Stimulated activated CD8-positive, alpha-beta memory T cell treated with anti-CD3 and anti-CD28 coated beads, Interleukin-7, amount 100 ng/mL, for 24 hours (primary cell): Measurements from ENCODE around the gene CACNB2.

Experiments used
- DNase-seq: peaks from one replicate; pipeline ENCODE4 v3.0.0-alpha.2; 2020; ENCODE audit warnings: low read depth

CACNB2 gene

DNA sequence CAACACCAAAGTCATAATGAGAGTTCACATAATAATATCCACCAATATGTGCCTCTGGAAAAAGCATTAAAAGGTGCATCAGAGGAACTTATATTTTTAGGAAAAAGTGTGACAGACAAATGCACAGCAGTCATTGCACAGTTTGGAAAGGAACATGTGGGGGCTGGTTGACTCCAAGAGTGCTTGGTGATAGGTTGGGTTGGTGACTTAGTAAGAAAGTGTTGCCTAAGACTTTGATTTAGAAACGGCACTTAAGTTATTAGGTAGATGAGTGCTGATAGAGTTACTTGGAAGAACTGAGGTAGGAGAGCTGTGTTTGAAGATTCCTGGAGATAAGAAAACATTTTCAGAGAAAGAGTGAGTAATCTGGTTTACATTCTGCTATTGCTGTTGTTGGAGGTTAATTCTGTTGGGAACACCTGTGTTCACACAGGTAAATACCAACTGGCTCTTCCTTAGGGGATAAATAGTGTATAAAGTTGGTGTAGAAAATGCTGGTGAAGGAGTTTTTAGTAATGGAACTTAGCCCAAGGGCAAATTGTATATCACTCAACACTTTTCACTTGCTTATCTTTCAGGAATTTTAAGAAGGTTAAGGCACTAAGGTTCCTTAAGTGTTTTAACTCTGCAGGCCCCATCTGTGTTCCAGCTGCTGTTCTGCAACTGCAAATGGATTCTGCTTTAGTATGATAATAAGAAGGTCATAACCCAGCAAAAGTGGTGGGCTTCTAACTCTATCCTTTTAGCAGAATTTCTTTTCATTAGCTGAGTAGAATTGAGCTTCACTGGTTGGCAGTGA is 315.1 kb downstream of the CACNB2 start:
- DNase-seq: no peak

DNA sequence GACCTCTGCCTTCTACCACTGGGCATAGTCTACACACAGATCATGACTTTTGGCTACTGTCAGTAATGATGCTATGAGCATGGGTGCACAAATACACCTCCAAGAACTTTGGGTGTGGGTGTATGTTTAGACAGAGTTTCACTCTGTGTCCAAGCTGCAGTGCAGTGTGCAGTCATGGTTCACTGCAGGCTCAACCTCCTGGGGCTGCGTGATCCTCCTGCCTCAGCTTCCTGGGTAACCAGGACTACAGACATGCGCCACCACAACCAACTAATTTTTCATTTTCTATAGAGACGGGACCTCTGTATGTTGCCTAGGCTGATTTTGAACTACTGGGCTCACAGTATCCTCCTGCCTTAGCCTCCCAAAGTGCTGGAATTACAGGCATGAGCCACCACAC is 316.8 kb downstream of the CACNB2 start:
- DNase-seq: no peak

DNA sequence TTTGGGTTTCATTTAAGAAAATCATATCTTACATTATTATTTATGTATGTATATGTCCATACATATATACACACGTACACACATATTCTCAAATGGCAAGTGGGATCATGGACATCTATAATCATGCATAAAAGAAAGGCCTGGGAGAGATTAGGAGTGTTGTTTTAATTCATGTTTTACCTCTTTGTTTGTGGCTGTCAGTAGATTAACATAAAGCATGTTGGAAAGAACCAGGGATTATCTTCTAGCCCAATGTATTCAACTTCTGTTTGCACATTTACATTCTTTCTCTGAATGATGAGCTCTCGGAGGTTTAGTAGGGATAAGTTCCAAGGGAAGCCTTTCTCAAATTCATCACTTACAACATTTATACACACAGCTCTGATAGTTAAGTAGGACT is 319.8 kb downstream of the CACNB2 start:
- DNase-seq: no peak

DNA sequence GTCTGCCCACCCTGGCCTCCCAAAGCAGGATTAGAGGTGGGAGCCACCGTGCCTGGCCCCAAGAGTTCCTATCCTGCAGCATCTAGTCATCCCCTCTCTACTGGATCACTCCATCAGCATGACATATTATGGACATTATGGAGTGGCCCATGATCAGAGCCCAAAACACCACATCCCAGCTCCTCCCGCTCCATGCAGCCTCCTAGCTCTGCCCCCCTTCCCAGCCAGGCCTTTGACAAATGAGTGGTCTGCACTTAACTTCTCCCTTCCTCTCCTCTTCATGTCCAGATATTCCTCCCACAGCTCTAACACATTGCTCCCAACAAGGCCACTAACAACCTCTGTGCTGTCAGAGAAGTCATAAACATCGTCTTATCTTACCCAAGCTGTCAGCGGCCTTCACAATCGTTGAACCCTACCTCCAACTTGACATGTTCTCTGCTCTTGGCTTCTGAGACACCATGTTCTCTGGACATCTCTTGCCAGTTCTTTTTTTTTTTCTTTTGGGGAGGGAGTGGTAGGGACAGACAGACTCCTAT is 323.5 kb downstream of the CACNB2 start:
- no peak for DNase-seq

DNA sequence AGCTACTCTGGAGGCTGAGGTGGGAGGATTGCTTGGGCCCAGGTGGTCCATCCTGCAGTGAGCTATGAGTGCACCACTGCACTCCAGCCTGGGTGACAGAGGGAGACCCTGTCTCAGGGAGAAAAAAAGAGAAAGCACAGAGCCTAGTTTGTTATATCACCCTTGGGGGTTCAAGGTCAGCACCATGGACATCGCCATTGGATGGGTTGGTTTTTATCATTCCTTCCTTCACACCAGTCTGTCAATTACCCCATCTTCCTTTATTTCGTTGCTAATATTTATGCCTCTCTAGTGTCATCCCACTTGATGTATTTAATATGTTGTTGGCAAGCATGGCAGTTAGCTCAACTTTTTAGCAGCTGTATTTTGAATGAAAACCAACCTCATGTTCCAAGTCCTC is 328.9 kb downstream of the CACNB2 start:
- DNase-seq: no peak

DNA sequence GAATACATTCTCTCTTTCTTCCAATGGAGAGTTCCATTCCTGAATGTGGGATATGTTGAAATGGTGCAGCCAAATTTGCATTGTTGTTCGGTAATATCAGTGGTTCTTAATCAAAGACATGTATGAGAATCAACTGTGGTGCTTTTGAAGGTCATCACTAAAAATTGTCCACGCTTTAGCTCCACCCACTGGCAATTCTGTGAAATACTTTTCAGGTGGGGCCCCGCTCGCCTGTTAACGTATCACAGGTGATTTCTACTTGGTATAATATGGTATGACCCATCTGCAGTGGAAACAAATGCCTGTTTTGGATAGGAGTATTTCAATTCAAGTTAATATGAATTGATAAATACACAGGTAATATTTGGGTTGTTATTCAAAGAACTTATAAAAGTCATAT is 332.8 kb downstream of the CACNB2 start:
- DNase-seq: no peak

DNA sequence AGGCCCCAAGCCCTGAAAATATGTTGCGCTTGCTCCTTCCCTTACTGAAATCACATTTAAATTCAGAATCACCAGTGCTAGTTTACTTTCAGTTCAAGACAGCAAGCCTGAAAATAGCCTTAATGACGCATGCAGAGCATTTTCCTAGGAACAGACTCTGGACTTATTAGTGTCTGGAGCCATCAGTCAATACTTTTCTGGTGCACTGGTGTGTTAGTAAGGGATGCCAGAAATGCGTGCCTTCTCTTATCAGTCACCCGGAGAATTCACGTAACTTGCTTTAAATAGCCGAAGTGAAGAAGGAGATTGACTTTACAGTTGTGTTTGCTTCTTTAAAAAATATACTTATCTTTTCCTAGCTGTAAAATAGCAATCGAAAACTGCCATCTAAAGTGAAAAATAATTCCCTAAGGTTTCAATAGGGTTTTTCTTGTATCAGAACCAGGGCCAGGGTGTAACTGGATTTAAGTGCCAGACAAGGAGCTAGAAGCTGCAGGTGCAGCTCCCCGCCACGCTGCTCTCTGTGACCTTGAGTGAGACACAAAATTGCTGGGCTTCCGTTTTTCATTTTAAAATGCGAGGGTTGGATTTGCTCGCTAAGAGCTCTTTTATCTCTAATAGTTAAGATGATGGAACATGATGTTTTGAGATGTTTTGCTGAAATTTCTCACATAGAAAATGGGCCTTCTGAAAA is 333.3 kb downstream of the CACNB2 start:
- DNase-seq: no peak

DNA sequence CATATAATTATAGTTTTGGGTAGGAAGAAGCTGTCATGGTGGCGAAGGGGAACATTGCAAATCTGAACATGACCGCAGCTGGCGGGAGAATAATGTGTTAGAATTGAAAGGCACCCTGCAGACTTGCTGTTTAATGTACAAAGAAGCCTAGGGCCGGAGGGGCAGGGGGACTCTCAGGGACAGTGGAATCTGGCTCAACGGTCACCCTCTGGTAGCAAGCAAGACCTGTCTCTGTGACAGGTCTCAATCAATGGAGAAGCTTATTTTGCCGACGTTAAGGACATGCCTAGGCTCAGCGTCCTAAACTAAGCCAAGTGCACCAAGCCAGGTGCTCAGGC is 333.9 kb downstream of the CACNB2 start:
- DNase-seq: no peak

DNA sequence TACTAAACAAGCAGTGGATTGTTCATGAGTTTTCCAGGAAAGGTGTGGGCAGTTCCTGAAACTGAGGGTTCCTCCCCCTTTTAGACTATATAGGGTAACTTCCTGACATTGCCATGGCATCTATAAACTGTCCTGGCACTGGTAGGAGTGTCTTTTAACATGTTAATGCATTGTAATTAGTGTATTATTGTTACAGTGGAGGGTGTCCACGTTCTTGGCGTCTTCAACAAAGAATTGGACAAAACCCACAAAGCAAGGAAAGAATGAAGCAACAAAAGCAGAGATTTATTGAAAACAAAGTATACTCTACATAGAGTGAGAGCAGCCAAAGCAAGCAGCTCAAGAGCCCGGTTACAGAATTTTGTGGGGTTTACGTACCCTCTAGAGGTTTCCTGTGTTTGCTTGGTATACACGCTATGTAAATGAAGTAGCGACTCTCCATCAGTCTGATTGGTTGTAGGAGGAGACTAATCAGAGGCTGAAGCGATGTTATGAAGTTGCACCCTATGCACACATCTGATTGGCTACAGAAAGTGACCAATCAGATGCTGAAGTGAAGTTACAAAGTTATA is 335.9 kb downstream of the CACNB2 start:
- no peak for DNase-seq

DNA sequence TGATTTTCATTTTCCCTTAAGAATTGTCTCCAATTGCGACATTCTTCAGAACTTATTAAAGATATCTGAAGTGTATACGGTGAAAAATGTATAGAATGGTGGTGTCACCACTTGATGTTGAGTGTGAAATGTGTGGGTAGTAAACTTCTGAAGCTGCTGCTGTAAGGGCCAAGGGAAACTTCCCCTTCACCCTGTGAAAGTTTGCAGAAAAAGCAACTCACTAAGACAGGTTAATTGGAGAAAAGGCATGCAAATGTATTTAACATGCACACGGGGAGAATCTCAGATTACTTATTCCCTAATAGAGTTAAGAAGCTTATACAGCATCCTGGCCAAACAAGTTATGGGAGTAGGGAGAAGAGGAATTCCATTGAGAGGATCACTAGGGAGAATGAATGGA is 338.1 kb downstream of the CACNB2 start:
- no peak for DNase-seq

DNA sequence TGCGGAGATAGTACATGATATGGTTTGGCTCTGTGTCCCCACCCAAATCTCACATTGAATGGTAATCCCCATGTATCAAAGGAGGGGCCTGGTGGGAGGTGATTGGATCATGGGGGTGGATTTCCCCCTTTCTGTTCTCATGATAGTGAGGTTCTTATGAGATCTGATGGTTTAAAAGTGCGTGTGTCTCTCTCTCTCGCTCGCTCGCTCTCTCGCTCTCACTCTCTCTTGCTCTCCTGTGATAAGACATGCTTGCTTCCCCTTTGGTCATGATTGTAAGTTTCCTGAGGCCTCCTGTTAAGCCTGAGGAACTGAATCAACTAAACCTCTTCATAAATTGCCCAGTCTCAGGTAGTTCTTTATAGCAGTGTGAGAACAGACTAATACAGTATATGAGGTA is 339.3 kb downstream of the CACNB2 start:
- no peak for DNase-seq

DNA sequence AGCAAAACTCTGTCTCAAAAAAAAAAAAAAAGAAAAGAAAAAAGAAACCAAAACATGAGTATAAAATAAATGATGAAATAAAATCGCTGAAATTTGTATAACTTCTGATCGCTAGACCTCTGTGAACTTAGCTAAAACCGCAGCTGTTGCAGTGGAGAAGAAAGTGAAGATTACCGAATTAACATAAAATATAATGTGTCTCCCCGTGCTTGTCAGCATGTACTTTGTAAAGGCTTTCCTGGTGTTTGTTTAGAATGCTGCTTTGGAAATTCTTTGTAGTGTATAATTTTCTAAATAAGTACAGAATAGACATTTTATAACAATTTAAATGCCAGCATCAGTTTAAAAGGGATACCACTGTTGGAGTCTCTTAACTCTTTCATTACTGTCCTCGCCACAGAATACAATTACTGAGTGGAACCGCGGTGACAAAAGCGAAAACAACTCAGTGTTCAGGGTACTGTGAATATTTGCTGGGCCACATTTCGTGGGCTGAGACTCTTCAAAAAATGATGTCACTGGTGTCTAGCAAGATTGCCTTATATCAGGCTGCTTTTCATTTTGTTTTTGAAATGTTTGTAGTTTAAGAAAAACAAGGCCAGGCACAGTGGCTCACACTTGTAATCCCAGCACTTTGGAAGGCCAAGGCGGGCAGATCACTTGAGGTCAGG is 343.4 kb downstream of the CACNB2 start:
- no peak for DNase-seq

DNA sequence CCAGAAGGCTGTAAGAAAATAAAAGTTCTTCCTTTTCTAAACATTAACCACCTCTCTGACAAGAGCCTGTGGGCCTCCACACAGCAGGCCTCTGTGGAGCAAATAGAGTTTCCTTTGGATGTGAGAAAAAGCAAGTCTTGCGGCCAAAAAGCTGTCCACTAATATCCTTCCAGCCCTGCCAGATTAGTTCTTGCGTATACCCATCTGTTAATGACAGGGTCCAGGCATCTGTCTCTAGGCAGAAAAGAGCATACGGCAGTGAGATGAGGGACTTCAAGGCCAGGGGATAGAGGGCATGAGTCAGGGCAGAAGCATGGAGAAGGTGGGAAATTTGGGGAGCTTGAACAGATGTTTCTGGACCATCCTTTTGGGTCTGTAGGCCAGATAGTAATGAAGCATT is 346.2 kb downstream of the CACNB2 start:
- DNase-seq: no peak

DNA sequence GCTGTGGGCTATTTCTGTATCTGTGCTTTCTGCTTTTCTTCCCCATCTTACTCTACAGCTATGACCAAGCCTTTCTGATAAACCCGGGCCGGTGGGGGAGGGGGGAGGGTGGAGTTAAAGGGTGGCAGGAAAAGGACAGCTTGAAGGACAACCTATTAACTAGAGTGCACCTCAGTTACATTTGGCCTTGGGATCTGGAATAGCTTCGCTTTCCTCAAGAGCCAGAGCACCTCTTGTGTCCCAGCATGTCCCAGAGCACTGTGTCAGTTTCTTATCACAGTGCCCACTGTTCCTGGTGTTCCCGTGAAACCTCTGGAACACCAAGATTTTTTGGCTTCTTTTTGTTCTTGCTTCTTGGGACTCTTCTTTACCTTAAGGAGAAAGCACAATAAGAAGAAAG is 350.5 kb downstream of the CACNB2 start:
- DNase-seq: no peak

DNA sequence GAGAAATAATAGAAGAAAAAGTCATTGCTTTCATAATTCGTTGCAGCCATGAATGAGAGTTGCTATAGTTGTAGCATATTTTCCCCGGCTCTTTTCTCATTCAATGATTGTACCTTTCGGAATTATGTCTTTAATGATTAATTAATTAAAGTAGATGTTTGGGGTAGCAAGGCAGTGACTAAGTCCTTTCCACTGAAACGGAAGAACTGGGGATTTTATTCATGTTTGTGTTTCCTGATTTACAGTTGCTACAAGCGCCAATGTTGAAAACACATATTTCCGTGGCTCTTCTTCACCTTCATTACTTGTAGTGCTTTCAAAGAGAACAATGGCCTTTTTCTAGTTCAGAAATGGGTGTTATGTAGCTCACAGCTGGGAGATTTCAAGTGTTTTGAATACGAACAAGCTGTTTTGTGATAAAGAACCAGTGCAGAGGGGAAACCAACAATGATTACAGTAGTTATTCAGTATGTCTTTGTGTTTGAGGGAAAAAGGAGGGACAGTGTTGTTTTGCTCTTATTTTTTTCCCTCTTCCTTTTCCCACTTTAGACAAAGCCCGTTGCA is 357.7 kb downstream of the CACNB2 start:
- no peak for DNase-seq

DNA sequence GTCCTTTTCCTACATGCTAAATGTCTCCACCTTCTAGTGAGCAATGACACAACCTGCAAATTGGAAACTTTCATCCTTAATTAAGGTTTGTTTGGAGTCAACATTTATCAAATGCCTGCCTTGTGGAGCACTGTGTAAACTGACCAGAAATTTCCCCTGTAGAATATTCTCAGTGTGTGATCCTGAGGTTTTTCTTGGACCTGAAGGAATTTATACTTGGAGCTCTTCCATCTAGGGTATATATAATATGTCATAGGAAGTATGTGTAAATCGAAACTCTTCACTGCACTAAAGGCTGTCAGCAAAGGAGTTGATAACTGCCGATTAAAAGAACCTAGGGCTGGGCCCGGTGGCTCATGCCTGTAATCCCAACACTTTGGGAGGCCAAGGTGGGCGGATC is 358.8 kb downstream of the CACNB2 start:
- no peak for DNase-seq

DNA sequence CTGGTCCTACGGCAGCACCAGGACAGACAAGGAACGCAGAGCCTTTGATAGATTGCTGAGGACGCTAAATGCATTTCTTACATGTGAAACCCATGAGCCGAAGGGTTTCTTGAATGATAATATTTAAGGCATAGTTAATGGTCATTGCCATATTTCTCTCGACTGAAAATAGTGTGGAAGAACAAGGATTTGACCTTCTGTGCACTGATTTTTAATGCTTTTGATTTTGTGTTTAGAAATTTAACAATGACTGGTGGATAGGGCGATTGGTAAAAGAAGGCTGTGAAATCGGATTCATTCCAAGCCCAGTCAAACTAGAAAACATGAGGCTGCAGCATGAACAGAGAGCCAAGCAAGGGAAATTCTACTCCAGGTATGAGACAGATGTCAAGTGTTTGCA is 360.4 kb downstream of the CACNB2 start:
- no peak for DNase-seq

DNA sequence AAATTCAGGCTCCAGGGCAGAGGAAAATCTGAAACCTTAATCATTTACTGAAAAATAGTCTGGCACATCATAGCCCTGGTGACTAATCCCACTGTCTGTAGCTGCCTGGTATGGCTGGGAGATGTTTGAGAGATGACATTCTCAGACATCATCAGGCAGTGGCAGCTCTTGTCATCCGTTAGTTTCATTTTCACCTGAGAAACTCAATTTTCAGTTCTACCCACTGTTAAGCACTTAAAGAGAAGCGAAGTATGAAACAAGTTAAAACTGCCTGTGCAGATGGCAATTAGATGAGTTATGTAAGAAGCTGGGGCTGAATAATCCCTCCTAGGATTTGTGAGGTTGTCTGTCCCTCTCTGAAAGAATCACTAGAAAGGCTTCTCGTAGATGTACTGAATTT is 361.0 kb downstream of the CACNB2 start:
- DNase-seq: no peak

DNA sequence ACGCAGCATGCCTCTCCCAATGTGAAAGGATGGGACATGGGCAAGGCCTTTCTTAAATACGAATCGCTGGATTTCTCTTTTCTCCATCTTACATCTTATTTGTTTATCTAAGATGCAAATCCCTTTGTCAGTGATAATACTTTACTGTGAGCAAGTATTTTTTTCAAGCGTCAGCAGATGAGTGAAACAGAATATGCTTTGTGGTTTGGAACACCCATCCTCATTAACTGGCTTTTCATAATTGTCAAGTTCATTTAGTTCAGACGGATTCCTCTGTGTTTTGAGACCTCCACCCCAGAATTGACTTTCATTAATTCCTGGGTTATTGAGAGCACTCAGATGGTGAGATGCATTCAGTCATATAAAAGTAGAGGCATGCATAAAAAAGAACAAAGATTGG is 361.4 kb downstream of the CACNB2 start:
- no peak for DNase-seq

DNA sequence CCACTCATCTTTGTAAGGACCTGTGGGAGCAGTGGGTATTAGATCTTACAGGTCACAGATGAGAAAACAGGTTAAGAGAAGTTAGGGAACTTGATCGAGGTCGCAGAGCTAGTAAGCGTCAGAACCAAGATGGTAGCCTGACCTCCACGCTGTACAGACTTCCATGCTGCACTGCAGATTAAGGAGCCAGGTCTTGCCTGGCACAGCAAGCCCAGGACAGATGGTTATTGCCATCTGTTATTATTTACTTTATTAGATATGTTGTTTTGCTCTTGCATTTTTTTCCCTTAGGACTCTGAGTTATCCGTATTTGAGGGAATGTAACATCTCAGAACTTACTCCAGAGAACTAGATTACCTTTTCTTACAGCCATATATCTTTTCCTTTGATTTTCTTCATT is 363.9 kb downstream of the CACNB2 start:
- no peak for DNase-seq

DNA sequence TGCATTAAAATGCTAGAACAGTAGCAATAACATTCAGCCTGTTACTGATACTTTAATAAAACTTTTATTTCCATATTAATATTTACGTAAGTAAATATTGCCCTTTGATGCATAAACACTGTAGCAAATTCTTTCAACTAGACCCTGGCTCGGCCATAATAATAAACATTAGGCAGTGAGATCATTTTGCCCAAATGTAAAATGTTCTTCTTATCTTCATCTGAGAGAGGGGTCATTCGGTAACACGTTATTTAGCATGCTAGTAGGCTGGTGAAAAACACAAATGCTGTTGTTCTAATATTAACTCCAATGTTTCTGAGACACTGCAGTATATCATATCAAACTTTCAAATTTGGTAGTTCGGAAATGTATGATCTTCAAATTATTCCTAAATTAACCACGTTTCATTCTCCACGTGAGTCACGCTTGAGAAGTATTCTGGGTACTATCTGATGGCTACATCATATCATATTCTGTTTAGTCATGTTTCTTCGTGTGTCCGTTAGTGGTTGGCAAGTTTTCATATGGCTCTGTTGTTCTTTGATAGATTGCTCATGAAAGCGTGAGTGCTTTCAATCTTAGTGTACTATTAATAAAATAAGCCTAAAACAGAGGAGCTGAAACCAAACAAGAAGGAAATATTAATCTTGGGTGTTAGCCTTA is 365.4 kb downstream of the CACNB2 start:
- DNase-seq: no peak

DNA sequence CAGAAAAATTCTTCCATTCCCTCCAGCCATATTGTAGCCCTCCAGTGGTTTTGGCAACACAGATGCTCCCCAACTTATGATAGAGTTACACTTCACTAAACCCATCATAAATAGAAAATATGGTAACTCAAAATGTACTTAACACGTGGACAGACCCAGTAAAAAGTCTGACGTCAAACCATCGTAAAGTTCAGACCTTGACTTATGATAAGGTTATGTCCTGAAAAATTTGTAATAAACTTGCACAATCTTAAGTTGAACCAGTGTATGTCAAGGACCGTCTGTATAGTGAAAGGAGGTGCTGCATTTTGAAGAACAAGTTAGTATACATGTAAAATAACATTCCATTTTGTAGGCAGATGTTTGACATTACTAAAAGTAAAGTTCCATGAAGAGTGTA is 368.4 kb downstream of the CACNB2 start:
- DNase-seq: no peak
